ENCODE results near the gene LDAH.
"Not testable (repeated sequence)": the region's sequence is repeated elsewhere in the genome, so short reads cannot be mapped to it uniquely, and the experiment has no call there.

The LDAH gene

DNA sequence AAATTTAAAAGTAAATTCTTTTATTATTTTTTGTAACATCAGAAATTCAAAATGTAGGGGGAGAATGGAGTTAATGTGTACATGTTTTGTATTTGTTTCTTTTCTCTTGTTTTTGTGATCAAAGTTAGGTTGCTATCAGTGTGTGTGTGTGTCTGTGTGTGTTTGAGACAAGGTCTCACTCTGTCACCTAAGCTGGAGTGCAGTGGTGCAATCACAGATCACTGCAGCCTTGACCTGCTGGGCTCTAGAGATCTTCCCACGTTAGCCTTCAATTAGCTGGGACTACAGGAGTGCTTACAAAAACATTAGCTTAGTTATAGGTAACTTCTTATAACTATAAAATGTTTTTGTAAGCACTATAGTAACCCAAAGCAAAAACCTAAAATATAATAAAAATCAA lies 105.3 kb downstream of the LDAH start:
- no peak for DNase-seq

- DNase-seq = not testable (repeated sequence)
These were observed 106.7 kb downstream of the LDAH start for GRCh38 chr2:20716164-20716563.

DNA sequence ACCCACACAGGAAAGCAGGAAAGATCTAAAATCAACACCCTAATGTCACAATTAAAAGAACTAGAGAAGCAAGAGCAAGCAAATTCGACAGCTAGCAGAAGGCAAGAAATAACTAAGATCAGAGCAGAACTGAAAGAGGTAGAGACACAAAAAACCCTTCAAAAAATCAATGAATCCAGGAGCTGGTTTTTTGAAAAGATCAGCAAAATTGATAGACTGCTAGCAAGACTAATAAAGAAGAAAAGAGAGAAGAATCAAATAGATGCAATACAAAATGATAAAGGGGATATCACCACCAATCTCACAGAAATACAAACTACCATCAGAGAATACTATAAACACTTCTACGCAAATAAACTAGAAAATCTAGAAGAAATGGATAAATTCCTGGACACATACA lies 108.5 kb downstream of the LDAH start:
- DNase-seq = not testable (repeated sequence)

DNA sequence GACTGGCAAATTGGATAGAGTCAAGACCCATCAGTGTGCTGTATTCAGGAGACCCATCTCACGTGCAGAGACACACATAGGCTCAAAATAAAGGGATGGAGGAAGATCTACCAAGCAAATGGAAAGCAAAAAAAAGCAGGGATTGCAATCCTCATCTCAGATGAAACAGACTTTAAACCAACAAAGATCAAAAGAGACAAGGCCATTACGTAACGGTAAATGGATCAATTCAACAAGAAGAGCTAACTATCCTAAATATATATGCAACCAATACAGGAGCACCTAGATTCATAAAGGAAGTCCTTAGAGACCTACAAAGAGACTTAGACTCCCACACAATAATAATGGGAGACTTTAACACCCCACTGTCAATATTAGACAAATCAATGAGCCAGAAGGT lies 109.3 kb downstream of the LDAH start:
- DNase-seq = not testable (repeated sequence)

GRCh38 chr2:20711641-20712040 lies 111.3 kb downstream of the LDAH start:
- not testable (repeated sequence) for DNase-seq

- DNase-seq = no peak
These were observed 115.3 kb downstream of the LDAH start for GRCh38 chr2:20707601-20708000.

GRCh38 chr2:20706786-20707185 lies 116.1 kb downstream of the LDAH start:
- no peak for DNase-seq

DNA sequence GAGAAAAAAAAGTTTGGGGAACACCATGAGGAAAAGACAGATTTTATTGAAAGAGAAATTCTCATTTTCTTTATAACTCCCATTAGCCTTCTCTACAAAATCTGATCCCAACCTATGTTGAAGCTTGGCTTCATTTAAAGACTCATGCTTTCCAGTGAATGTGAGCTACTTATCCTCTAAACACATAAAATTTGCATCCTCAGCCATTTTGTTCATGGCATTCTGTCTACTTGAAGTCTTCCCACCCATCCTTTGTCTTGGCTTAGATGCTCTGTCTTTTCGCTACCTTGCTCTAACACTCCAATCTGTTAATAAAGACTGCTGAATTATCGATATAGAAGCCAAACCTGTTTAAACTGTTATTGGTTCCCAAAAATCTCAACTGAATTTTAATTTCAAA lies 116.7 kb downstream of the LDAH start:
- no peak for DNase-seq

DNA sequence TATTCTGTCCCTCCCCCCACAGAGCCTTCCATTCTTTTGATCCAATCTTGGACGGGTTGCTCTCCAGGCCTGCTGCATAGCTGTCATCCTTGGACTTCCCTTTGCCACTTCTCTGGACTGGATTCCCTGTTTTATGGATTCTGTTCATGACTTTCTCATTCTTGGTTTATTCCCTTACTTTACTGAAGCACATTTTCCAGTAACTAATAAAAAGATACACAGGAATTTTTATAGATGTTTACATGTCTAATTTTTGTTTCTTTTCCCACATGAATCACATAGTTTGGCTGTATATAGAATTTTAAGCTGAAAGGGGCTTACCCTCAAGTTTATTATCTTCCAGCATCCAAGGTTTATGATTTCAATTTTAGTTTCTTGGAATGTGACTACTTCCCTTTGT lies 118.0 kb downstream of the LDAH start:
- DNase-seq = no peak

DNA sequence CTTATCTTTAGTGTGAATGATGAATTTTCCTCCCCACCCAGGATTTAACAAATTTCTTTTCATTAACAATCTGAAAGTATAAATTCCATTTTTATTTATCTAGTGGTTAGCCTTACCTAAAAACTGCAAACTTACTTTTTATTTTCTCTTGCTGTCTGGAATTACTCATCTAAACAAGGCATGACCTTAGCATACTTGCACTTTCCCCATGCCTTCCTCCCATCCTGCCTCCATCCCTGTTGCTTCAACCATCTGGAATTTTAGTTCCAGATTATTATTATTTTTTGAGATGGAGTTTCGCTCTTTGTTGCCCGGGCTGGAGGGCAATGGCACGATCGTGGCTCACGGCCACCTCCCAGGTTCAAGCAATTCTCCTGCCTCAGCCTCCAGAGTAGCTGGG lies 120.3 kb downstream of the LDAH start:
- DNase-seq = no peak

DNA sequence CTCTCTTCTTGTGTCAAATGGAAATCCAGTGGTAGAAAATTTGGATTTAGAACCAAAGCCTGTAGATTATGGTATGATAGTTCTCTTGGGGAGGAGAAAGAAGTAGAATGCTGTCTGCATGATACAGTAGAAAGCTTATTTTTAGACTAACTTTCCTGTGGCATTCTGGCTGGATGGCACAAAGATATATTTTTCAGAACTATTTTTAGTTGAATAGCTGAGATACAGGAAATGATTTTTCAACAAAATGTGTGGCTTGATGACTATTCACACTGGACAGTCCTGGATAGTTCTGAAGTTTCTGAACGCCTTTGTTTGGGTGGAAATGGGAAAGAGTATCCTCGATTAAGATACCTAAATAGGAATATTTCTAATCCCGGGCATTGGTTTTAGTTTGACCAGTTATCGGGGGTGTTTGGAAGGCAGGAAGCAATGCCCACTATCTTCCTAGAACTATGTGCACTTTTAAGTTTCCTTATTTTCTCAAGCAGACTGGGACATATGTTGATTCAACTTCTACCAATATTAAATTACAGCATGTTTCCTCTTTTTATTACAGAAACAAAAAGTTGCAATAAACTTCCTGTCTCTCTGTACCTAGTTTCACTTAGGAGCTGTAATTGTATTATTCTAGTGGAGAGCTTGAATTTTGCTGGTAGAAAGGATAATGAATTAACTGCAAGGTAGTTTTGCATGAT lies 123.8 kb downstream of the LDAH start:
- DNase-seq = no peak

DNA sequence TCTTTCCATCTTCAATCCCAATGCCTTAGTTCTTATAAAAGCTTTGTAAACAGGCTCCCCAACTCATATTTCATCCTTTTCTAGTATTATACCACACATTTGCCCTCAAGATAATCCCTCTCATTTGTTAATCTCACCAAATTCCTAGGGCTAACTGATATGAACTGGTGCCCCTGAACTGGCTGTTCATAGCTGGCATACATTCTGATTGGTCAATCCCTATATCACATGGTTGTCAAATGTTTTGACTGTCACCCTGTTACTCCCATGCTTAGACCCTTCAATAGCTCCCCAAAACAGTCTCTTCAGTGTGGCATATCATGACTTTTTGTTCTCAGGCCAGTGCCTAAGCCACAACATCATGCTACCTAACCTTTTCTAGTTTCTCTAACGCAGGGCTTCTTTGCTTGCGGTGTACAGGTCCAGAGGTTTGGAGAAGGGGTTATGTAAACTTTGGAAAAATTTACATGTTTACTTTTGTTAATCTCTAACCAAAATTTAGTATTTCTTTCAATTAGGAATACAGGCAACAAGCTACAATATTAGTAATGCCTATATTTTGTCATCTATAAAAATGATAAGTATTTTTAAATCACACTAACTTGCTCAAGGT lies 125.5 kb downstream of the LDAH start:
- DNase-seq = no peak

- no peak for DNase-seq
These were observed 126.5 kb downstream of the LDAH start for GRCh38 chr2:20696366-20696765.

DNA sequence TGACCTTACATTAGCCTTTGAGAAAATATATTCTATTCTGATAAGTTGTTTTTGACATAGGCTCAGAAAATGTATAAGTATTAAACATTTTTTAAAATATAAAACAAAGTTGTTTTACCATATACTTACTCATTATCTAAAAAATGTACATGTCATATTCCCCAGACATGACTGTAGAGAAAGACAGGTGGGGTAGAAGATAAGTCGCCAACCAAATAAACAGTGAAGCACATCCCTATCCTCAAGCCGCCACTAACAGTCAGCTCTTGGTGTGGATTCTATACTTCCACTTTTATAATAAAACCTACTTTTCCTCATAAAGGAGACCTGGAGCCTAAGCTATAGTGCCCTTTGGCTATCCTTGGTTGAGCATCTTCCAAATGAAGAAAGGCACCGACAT lies 129.6 kb downstream of the LDAH start:
- no peak for DNase-seq

GRCh38 chr2:20692081-20692480 lies 130.8 kb downstream of the LDAH start:
- no peak for DNase-seq

DNA sequence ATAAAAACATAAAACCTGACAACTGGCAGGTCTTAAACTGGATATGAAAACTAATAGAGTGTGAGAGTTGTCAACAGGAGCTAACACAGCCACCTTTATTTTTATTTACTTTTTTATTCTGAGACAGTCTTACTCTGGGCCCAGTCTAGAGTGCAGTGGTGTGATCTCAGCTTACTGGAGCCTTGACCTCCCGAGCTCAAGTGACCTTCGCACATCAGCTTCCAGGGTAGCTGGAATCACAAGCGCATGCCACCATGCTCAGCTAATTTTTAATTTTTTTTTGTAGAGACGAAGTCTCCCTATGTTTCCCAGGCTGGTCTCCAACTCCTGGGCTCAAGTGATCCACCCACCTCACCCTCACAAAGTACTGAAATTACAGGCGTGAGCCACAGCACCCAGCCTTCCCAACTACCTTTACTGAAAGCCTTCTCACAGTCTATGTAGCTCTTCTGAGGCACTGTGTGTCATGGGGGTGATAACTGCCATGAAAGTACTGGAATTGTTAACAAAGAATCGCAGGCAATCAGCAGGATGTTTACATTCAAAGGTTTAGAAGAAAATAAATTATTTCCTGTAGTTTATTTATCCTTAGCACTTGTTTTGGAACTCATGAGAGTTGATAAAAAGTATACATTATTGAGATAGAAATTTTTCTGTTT lies 131.7 kb downstream of the LDAH start:
- no peak for DNase-seq

- no peak for DNase-seq
These were observed 133.3 kb downstream of the LDAH start for GRCh38 chr2:20689428-20690264.

- no peak for DNase-seq
These were observed 135.6 kb downstream of the LDAH start for GRCh38 chr2:20687260-20687832.

DNA sequence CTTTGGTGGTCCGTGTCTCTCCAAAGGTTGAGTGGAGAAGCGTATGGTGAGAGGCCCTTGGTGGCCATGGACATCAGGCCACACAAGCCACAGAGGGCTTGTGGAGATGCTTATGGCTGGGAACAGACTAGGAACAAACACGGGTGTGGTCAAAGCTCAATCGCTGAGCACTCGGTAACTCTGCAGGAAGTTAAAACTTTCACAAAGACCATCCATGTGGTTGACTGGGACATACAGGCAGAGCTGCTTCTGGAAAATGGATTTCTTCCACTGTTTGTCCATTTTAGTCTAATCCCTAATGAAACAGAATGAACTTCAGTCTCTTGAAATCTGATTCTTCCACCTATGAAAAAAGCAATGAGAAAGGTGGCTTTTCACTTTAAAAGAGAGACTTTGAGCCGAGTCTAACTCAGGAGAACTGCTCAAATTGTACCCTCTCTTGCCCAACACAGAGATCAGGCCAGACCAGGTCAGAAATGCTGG lies 138.3 kb downstream of the LDAH start:
- DNase-seq = no peak

DNA sequence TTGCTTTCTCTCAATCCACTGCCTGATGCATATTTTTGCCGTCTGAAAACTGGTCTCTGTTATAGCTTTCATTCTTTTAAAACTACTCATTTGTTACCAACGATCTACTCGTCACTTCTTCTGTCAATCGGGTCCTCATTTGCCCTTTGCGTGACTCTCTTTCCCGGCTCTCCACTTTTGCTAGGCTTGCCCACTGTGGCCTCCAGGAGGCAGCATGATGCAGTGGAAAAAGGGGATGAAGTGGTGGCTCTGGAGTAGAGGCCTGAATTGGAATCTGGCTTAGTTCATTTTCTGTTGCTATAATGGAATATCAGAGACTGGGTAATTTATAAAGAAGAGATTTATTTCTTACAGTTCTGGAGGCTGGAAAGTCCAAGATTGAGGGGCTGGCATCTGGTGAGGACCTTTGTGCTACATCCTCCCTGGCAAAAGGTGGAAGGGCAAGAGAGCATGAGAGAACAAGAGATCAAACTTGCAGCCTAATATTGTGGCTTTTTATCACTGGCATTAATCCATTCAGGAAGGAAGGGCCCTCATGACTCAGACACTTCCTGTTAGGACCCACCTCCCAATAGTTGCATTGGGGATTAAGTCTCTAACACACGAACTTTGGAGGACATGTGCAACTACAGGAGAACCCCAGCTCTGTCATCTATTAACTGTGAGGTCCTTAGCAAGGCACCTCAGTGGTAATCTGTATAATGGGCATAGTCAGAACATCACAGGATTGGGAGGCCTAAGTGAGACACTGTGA lies 140.6 kb downstream of the LDAH start:
- DNase-seq = no peak

GRCh38 chr2:20680744-20681375 lies 142.0 kb downstream of the LDAH start:
- no peak for DNase-seq

DNA sequence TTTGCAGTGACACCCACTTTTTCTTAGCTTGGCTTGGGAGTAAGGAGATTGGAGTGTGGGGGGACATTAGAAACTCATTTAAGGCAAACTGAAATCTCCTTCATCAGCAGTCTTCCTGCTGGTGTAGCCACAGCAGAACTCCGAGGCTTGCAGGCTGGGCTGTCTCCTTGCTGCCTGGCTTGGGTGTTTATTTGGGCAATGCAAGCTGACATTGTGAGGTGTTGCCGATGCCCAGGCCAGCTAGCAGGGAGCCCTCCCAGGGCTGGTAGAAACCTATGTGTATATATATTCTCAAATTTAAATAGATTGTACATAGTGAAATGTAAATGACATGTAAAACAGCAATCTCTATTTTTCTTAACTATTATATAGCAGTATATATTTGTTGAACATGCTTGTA lies 144.1 kb downstream of the LDAH start:
- no peak for DNase-seq
